ENCODE results near the gene BCAR3.
"Not testable (repeated sequence)": the region's sequence is repeated elsewhere in the genome, so short reads cannot be mapped to it uniquely, and the experiment has no call there.

BCAR3 gene

DNA sequence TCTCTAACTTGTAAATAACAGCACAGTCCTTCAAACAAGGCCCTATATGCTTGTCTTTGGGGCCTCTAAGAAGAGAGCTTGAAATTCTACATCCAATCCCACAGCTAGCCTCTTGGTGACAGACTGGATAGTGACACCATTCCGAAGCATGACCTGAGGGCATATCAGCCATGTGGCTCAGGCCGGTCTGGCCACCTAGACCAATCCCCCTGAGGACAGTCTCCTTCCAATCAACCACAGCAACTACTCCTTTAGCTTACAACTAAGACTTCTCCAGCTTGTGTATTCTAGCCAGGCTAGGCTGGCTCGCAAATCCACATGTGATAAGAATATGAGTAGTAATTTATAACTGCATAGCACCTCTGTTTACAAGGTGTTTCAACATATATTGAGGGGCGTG lies 14.0 kb downstream of the BCAR3 start:
- no peak for DNase-seq

DNA sequence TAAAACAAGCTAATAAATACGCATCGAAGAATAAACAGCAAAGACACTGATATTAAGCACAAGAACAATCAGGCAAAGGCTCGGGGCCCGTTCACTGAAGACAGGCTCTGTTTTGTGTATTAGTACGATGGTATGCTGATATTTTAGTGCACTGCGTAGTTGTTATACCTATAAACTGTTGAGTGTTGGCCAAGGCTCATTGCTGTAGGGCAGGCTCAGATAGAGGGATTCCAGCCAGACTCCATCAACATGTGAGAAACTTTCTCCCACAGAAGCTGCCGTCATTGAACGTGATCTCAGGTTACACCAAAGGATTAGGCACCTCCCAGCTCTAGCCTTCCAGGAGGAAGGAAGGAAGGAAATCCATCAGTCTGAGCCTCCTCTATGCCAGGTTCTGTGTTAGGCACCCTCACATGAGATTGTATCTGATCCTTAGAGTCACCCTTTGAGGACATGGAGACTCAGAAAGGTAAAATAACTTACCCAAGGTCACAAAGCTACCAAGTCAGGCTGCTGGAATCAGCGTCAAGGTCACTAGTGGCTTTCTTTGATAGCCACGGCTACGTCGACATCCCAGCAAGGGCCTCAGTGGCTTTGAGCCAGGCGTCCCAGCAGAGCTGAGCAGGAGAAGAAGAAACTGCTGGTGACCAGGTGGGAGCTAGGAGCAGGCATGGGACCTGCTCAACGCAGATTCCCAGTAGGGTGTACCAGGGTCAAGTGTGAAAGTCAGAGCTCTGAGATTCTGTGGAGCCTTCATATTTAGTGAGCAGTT lies 14.8 kb downstream of the BCAR3 start:
- no peak for DNase-seq

DNA sequence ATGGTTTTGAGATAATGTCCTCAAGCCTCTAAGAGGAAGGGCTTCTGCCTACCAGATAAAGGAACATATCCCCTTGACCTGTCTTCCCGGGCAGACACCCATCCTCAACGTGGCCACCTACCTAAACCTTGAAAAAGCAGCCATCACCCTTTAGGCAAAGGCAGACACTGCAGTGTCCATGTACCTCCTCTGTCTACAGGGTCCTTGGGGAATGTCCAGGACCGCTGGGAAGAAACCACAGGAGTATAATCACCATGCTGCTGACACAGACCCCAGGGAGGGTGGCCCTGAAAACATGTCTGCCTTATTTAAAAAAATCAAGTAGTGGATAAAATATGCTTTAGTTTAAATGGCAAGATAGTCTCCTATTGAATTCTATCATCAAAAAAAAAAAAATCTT lies 16.6 kb downstream of the BCAR3 start:
- no peak for DNase-seq

DNA sequence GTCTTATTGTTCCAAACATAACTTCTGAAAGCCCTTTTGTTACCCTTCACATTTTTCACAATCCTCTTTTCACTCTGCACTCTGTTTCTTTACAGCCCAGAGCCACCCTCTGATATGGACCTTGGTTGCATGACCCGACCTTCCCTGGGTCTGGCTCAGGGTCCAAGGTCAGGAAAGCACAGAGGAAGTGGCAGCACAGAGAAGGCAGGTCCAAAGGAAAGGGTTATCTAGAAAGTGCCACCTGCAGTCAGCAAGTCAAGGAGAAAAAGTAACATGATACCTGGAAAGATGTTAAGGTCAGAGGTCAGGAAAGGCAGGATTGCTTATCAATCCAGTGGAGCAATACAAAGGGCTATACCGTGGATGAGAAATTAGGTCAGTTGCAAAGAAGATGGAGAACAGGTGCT lies 18.4 kb downstream of the BCAR3 start:
- no peak for DNase-seq

DNA sequence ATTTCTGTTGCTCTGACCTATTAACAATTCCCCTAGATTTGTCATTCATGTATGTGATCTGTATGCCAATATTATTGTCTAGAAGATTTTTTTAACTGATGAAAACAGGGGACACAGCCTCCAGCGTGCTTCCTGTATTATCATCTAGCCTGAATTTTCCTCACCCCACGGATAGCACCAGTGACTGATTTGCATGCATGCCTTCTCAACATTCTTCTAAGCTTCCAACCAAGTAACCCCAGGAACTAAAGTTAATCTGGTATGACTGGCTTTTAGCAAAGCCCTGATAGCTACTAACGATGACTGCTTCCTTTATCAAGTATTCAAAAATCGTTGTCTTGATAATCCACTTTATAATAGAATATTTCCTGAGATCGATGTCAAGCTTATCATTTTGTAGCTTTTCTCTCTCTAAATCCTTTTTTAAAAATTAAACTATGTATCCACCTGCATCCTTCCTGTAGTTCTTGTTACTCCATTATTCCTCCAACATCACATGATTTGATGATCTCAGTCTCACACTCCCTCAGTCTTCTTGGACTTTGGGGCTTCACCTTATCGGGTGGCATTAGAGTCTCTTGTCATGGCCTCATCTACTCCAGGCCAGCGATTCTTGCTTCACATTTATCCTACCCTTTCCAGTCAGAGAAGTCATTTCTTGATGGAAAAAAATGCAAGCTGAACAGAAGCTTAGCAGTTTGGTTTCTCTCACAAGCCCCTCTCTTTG lies 19.0 kb downstream of the BCAR3 start:
- DNase-seq, result no peak

DNA sequence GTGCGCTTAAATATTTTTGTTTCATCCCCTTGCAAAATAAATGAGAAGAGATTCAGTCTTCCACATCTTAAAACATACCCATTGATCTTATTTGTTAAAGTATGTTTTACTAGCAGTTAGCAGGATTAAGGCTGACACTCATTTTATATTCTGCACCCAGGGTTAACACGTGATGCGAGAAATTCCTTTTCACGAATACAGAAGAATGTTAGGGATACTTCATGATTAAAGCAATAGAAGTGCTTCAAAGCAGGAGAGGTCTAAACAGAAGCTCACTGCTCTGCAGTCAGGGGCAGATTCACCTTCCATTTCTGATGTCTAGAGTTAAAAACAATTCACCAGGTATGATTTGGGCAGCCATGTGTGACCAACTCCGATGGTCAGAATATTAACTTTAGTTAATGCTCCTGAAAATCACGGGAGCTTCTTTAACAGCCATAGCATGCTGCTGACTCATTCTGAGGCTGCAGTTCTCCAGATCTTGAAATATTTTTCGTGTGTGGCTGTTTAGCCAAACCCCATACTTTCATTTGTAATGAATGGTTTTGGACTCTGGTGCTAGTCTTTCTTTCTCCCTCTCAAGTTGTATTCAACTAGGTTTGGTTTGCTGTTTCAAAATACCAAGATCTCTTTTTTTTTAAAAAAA lies 19.7 kb downstream of the BCAR3 start:
- DNase-seq, result no peak

DNA sequence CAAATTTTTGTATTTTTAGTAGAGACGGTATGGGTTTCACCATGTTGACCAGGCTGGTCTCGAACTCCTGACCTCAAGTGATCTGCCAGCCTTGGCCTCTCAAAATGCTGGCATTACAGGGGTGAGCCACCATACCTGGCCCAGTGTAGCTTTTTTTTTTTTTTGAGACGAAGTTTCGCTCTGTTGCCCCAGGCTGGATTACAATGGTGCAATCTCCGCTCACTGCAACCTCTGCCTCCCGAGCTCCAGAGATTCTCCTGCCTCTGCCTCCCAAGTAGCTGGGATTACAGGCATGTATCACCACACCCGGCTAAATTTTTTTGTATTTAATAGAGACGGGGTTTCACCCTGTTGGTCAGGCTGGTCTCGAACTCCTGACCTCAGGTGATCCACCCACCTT lies 20.3 kb downstream of the BCAR3 start:
- DNase-seq, result not testable (repeated sequence)

DNA sequence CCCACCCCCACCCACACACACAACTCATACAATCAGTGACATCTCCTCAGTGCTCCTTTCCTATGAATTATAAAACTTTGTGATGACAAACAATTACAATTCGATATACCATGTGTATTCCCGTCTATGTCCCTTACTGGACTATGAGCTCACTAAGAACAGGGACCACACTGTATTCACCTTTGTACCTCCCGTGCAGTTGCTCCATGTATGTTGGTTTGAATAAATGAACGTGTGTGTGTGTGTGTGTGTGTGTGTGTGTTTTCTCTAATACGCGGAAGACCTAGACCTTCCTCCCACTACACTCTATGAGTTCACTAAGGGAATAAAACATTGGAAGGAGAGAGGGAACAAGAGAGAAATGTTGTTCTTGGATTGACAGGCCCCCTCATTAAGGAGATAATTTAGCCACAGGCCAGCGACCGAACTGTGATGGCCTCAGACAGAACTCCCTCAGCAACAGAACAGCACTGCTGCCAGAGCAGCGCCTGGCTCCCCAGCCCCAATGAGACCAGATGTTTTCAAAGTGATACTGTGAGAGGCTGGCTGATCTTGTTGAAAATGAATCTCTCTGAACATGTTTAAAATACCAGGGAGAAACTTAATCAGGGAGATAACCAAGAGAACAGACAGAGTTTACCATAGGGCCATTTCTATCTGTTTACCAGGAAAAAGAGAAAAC lies 21.7 kb downstream of the BCAR3 start:
- no peak for DNase-seq

DNA sequence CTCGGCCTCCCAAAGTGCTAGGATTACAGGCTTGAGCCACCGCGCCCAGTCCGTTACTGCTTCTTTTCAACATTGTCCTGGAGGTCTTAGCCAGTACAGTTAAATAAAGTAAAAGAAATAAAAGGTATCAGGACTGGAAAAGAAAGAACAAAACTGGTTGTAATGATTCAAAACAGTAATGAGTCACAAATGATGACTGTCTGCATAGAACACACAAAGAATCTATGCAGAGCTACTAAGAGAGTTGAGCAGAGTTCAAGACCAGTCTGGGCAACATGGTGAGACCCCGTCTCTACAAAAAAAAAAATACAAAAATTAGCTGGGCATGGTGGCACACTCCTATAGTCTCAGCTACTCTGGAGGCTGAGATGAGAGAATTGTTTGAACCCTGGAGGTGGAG lies 23.4 kb downstream of the BCAR3 start:
- no peak for DNase-seq

DNA sequence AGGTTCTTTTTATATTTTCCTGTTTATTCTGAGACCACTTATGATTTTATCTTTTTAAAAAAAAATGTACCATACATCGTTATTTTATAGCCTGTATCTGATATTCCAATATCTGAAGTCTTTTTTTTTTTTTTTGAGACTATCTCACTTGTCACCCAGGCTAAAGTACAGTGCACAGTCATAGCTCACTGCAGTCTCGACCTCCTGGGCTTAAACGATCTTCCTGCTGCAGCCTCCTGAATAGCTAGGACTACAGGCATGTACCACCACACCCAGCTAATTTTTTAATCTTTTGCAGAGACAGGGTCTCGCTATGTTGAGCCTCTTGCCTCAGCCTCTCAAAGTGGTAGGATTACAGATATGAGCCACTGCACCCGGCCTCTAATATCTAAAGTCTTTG lies 25.1 kb downstream of the BCAR3 start:
- DNase-seq, result no peak

DNA sequence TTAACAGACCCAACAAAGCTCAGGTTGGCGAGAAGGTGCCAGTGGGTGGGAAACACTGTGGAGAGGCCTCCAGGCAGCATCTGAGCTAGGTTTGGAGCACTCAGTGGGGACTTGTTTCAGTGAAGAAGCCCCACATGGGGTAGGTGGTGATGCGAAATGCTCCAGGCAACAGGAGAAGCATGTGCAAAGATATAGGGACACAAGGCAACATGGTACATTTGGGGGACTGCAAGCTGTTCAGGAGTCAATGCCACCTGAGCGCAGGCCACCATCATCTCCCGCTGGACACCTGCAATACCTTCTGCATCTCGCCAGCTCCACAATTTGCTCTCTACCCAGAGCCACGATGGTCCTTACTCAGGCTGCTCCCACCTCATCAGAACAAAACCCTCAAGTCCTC lies 28.0 kb downstream of the BCAR3 start:
- no peak for DNase-seq

DNA sequence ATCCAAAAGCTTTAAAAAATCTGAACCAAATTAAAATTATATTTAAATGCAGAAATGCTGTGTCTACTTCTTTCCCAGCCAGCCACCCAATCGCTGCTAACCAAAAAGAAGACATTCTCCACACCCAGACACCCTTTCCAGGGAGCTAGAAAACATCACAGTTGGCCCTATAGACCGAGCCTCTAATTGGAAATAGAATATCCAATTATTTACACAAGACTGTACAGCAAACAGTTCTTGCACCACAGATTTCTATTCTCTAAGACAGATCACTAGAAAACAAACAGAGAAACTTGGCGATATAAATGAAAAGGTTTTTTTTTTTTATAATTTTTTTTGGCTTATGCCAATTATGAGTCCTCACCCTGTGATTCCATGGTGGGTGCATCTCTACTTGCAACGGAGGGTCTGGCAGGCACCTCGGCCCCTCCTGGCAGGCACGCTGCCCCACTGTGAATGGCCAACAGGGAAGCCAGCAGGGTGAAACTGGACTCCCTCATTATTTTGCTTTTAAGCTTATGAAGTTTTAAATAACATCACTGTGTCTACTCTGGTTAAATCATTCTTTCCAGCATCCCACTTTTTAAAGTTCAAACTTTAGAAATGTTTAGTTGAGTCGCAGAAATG lies 29.2 kb downstream of the BCAR3 start:
- no peak for DNase-seq

DNA sequence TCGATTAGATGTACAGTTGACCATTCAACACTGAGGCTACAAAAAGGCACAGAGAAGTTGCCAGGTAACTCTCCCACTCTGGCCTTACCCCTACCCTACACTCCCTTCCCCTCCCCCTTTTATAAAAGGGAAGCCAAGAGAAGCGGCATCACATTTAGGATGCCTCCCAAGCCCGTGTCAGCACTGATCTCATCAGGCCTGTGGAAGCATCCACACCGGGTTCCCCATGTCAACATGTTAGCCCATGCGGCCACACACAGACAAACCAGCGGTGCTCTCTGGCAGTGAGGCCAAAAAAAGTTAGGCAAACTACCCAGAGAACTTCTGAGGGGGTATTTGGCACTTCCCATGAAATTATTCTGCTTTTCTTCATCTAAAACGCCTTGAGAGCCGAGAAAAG lies 29.9 kb downstream of the BCAR3 start:
- no peak for DNase-seq

DNA sequence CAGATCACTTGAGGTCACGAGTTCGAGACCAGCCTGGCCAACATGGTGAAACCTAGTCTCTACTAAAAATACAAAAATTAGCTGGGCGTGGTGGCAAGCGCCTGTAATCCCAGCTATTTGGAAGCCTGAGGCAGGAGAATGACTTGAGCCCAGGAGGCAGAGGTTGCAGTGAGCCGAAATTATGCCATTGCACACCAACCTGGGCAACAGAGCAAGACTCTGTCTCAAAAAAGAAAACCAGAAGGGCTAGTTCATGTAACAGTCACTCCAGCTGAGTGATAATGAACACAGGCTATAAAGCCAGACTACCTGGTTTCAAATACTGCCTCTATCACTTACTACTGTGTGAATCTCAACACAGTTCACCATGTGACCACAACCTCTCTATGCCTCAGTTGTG lies 31.5 kb downstream of the BCAR3 start:
- DNase-seq, result not testable (repeated sequence)

DNA sequence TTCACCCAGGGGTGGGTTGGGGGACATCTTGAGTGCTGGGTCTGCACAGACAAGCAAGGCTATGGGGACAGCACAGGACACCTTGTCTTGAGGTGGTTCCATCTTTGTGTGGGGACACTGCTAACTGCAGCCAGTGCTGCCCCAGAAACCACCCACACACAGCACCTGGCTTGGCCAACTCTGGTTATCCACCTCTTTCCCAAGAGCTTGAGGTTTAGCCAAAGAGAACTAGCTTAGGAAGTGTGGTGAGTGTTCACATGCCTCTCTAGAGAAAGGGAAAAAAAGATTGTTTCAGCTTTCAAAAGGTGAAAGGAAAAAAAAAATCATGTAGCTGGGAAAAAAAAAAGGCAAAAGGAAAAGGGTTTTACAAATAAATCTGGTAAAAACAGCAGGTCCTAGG lies 32.4 kb downstream of the BCAR3 start:
- no peak for DNase-seq

DNA sequence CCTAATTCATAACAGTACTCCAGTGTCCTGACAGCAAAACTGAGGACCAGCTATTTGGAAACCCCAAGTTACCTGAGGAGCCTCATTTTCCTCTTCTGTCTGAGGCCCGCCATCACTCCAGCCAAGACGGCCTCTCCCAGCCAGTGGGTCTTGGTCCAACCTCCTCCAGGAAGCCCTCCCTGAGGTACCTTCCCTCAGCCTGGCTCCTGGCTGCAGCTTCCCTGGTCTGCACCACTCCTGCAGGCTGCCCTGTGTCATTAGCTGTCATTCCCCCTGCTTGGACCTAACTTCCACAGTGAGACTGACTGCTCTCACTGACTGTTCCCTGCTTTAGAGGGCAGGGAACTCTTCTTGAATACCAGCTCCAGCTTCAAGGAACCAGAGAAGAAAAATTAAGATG lies 33.0 kb downstream of the BCAR3 start:
- DNase-seq, result no peak

DNA sequence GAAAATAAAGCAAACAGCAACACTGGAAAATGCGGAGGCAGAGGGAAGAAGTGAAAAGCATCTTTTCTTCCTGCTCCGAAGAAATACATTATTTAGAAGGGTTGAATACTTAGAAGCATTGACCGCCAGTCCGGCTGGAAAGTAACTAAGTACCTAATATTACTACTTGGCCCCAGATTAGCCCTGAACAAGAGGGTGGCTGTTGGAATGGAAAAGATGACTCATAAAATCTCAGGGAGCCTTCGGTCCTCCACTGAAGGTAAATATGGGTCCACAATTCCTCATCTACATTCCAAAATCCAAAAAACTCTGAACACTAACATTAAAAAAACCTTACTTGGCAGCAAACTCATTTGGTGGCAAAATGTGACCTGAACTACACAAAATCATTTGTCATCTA lies 40.1 kb downstream of the BCAR3 start:
- no peak for DNase-seq

DNA sequence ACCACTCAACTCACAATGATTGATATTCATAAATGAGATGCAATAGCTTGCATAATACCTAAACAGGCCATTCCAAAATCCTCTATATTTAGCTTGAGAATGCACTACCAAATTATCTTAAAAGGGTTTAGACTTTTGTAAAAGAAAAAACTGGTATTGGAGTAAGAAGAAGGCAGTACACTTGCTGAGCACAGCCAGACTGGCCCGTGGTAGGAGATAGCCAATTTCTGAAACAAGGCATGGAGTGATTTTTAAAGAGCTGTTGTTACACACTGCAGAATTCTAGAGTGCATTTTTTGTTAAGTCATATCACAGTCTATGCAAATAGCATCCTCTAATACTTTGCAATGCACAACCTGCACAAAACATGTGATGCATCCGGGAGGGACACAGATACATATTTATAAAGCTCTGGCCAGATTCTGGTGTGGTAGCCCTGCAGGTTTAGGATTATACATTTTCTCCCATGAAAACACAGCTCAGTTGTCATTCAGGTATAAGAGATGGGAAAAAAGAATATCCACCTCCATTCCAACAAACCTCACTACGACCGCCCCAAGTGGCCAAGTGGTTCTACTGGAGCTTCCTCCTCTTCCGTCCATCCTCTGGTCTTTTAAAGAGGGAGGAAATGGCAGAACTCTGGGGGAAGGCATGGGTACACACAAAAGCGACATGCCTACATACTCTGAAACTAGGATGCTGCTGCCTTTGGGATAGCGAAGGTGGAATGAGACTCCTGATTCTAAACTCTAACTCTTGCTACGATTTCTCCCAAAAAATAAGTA lies 40.8 kb downstream of the BCAR3 start:
- DNase-seq, result no peak

DNA sequence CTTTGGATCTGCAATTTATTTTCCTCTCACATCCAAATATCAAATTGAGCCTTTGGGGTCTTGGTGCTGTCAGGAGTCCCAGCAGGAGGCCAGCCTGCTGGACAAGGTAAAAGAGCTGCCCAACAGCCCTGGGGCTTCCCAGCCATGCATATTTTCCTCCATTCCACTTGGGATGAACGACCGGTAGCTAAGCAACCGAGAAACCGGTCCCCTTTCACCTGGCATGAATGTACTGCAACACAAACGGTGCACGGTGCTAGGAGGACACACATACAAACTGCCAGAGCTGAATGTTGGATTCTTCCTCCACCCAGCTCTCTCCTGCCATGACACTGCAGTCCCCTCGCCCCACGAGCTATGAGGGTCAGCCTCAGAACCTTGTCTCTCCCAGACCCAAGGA lies 42.7 kb downstream of the BCAR3 start:
- DNase-seq, result no peak

DNA sequence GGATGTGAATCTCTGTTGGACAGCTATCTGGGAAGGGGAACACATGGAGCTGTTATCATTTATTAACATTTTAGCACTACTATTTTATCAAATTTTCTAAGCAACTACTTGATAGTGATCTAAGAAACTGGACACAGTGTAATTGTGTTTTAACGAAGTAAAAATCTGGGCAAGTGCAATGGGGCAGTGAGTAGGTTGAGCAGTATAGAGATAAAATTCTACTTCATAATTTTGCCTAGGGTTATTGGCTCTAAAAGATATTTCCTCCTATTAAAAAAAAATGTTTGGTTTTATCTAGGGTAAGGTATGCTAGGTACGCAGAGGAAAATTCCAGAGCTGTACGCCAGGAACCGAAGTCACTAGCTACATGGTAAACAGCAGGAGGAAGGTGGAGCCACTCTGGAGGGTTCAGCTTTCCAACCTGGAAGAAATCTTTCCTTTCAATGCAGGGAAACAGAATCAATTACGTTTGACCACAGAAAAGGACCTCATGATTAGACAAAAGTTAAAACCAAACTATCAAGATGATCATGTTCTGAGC lies 43.3 kb downstream of the BCAR3 start:
- no peak for DNase-seq

DNA sequence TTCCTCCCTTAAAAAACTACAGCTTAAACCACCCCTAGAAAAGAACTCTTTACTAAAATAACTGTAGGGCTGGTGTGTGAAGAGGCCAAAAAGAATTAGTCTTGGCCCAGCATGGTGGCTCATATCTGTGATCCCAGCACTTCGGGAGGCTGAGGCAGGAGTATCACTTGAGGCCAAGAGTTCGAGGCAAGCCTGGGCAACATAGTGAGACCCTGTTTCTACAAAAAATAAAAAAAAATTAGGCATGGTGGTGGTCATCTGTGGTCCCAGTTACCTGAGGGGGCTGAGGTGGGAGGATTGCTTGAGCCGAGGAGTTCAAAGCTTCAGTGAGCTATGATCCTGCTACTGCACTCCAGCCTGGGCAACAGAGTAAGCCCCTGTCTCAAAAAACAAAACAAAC lies 44.9 kb downstream of the BCAR3 start:
- DNase-seq, result no peak

All from hippocampal formation (tissue), 2 donors.